Nephron (organoid): Measurements from ENCODE around the gene PADI6.
"Not testable (repeated sequence)": the region's sequence is repeated elsewhere in the genome, so short reads cannot be mapped to it uniquely, and the experiment has no call there.

Experiments used
- H3K27ac Mint-ChIP-seq, 3 experiments: 2 replicates each; pipeline ENCODE4 v1.8.0; 2020; ENCODE audit warnings: mixed read lengths in 3 of 3, mild to moderate bottlenecking in 2 of 3, moderate library complexity in 1 of 3
- H3K27me3 Mint-ChIP-seq: 2 replicates; pipeline ENCODE4 v1.8.0; 2021; ENCODE audit warnings: low read depth, mild to moderate bottlenecking, moderate library complexity, mixed read lengths
- H3K36me3 Mint-ChIP-seq: 2 replicates; pipeline ENCODE4 v1.8.0; 2020; ENCODE audit warnings: low read depth, mixed read lengths
- H3K4me1 Mint-ChIP-seq: 2 replicates; pipeline ENCODE4 v1.8.0; 2020; ENCODE audit warnings: mixed read lengths
- H3K4me3 Mint-ChIP-seq, 3 experiments: 2 replicates each; pipeline ENCODE4 v1.8.0; 2020; ENCODE audit warnings: mild to moderate bottlenecking in 3 of 3, mixed read lengths in 3 of 3, moderate library complexity in 2 of 3
- H3K9me3 Mint-ChIP-seq: 2 replicates; pipeline ENCODE4 v1.8.0; 2020; ENCODE audit warnings: mixed read lengths
- CTCF ChIP-seq, 3 experiments: fragments of 200-600 bp; sonication (generic); IDR thresholded peaks; one replicate each; pipeline ENCODE4 v1.5.0; 2021; ENCODE audit warnings: antibody characterized with exemption in 3 of 3; ENCODE audit not compliant: unreplicated experiment in 3 of 3

The PADI6 gene

DNA sequence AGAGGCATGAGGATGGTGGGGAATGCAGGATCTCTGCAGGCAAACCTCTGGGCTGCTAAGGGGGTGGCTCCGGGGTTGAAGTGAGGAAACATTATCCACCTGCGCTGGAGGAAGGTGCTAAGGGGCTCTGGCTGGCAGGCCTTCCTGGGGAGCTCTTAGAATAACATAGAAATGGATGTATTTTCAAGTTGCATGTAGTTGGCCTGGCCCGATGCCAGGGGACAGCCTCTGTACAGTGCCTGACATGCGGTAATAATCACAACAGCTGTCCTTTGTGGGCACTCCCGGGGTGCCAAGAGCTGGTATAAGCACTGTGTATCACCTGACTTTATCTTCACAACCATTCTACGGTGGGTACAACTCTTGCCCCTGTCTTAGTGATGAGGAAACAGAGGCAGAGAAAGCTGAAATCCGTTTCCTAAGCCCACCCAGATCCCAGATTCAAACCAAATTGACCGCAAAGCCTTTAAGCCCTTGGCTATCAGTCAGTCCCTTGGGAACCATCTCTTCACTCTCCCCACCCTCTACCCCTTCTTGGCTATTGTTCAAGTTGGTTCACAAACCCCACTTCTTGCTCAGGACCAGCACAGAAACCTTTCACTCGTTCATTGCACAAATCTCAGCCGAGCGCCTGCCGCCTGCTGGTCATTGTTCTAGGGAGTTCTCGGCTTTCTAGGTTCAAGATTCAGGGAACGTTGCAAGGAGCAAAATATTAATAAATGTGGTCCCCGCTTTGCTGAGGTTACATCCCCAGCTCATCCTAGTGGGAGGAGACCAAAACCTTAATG lies 33.1 kb upstream of the PADI6 start:
- H3K27ac Mint-ChIP-seq, result no peak overlapping the region
- no peak for TF ChIP-seq CTCF (IDR thresholded peaks at IDR 0.05; ENCODE audit: unreplicated experiment in 3 of 3)
- no peaks in the 10 kb centered on the region for H3K4me1 Mint-ChIP-seq
- H3K4me3 Mint-ChIP-seq, result no peak overlapping the region
- peaks cover 5% of the 10 kb centered on the region for H3K9me3 Mint-ChIP-seq
- no peaks in the 10 kb centered on the region for H3K36me3 Mint-ChIP-seq
- H3K27me3 Mint-ChIP-seq, result peaks cover 28% of the 10 kb centered on the region

- Mint-ChIP-seq H3K27me3 (peaks cover 31% of the 10 kb centered on the region), H3K4me1 (no peaks in the 10 kb centered on the region), H3K4me3 (no peak overlapping the region), H3K36me3 (no peaks in the 10 kb centered on the region), H3K27ac (no peak overlapping the region), H3K9me3 (peaks cover 8% of the 10 kb centered on the region)
- no peak for TF ChIP-seq CTCF (IDR thresholded peaks at IDR 0.05; ENCODE audit: unreplicated experiment in 3 of 3)
Observed at GRCh38 chr1:17339521-17339920, 32.5 kb upstream of the PADI6 start.

DNA sequence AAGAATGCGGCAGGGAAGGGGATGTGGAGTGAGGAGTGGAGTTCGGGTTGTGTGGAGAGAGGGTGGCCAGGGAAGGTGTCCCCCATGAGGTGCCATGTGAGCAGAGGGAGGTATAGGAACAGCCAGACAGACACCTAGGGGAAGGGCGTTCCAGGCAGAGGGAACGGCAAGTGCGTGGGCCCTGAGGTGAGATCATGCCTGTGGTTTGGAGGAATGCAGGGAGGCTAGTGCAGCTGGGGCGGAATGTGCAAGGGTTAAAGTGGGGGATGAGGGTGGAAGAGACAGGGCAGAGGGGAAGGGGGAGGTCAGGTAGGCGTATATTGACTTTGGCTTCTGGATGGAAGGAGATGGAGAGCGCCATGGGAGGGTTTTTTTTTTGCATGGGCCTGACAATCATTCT lies 31.6 kb upstream of the PADI6 start:
- Mint-ChIP-seq H3K4me1 (no peaks in the 10 kb centered on the region), H3K9me3 (peaks cover 8% of the 10 kb centered on the region), H3K4me3 (no peak overlapping the region), H3K27me3 (peaks cover 28% of the 10 kb centered on the region), H3K36me3 (no peaks in the 10 kb centered on the region), H3K27ac (no peak overlapping the region)
- TF ChIP-seq CTCF (IDR thresholded peaks at IDR 0.05; ENCODE audit: unreplicated experiment in 3 of 3), result no peak

DNA sequence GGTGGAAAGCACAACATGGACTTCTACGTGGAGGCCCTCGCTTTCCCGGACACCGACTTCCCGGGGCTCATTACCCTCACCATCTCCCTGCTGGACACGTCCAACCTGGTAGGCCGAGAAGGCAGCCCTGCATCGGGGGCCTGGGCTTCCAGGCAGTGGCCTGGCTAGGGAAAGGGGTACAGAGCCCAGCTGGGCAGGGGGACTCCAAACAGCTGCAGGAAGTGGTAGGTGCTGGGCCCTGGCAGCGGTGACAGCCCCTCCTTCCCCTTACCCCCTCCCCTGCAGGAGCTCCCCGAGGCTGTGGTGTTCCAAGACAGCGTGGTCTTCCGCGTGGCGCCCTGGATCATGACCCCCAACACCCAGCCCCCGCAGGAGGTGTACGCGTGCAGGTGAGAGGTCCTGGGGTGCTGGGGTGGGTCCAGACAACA lies 30.0 kb upstream of the PADI6 start:
- H3K4me3 Mint-ChIP-seq, result no peak overlapping the region
- H3K36me3 Mint-ChIP-seq, result no peaks in the 10 kb centered on the region
- no peaks in the 10 kb centered on the region for H3K4me1 Mint-ChIP-seq
- no peak overlapping the region for H3K27ac Mint-ChIP-seq
- peaks cover 26% of the 10 kb centered on the region for H3K27me3 Mint-ChIP-seq
- no peak for TF ChIP-seq CTCF (IDR thresholded peaks at IDR 0.05; ENCODE audit: unreplicated experiment in 3 of 3)
- peaks cover 11% of the 10 kb centered on the region for H3K9me3 Mint-ChIP-seq

GRCh38 chr1:17345506-17345905 lies 26.5 kb upstream of the PADI6 start:
- H3K36me3 Mint-ChIP-seq, H3K4me3 Mint-ChIP-seq, H3K27ac Mint-ChIP-seq, H3K4me1 Mint-ChIP-seq: not testable (repeated sequence)
- peaks cover 11% of the 10 kb centered on the region for H3K9me3 Mint-ChIP-seq
- H3K27me3 Mint-ChIP-seq, result peaks cover 27% of the 10 kb centered on the region

- peaks cover 11% of the 10 kb centered on the region for H3K9me3 Mint-ChIP-seq
- H3K27ac Mint-ChIP-seq, result no peak overlapping the region
- no peak for TF ChIP-seq CTCF (IDR thresholded peaks at IDR 0.05; ENCODE audit: unreplicated experiment in 3 of 3)
- no peak overlapping the region for H3K4me3 Mint-ChIP-seq
- peaks cover 27% of the 10 kb centered on the region for H3K27me3 Mint-ChIP-seq
- H3K36me3 Mint-ChIP-seq, result no peaks in the 10 kb centered on the region
- no peaks in the 10 kb centered on the region for H3K4me1 Mint-ChIP-seq
Observed at GRCh38 chr1:17346046-17346789, 25.8 kb upstream of the PADI6 start.
